DND-41 (cell line): Measurements from ENCODE around the gene OSBPL7.

Experiments
- ATAC-seq: fragments of 200-7000 bp; cut with Tn5 transposase; 3 replicates; pipeline ENCODE4 v1.9.1; 2021; ENCODE audit warnings: low read depth; ENCODE audit not compliant: insufficient read depth
- DNase-seq: peaks from one replicate; pipeline ENCODE4 v3.0.0-alpha.2; 2020
- H2AFZ ChIP-seq: 2 replicates; pipeline ENCODE4 v1.6.0; 2012; ENCODE audit warnings: low read depth, low read length
- H3K27ac ChIP-seq: 2 replicates; pipeline ENCODE4 v1.5.1; 2012; ENCODE audit warnings: low read length, inconsistent platforms
- H3K27me3 ChIP-seq: fragments of 200-600 bp; sonication (generic); 2 replicates; pipeline ENCODE4 v1.6.0; 2012; ENCODE audit warnings: low read length, mild to moderate bottlenecking, inconsistent platforms; ENCODE audit not compliant: insufficient read depth, poor library complexity
- H3K36me3 ChIP-seq: 2 replicates; pipeline ENCODE4 v1.5.1; 2012; ENCODE audit warnings: low read length, inconsistent platforms; ENCODE audit not compliant: insufficient read depth
- H3K4me1 ChIP-seq: 2 replicates; pipeline ENCODE4 v1.5.1; 2012; ENCODE audit warnings: mild to moderate bottlenecking, low read length; ENCODE audit not compliant: insufficient read depth
- H3K4me2 ChIP-seq: 2 replicates; pipeline ENCODE4 v1.6.0; 2012; ENCODE audit warnings: mild to moderate bottlenecking, moderate library complexity, low read length, inconsistent platforms; ENCODE audit not compliant: insufficient read depth
- H3K4me3 ChIP-seq, 2 experiments: fragments of 200-600 bp in 1 of 2; shearing (Covaris generic) in 1 of 2; 2 replicates each; pipeline ENCODE4 v1.5.1; 2012 to 2016; ENCODE audit warnings: inconsistent platforms in 2 of 2, low read length in 2 of 2, mild to moderate bottlenecking in 2 of 2, low read depth in 1 of 2, moderate library complexity in 1 of 2
- H3K79me2 ChIP-seq: 2 replicates; pipeline ENCODE4 v1.6.0; 2012; ENCODE audit warnings: low read length, inconsistent platforms; ENCODE audit not compliant: insufficient read depth
- H3K9ac ChIP-seq: 2 replicates; pipeline ENCODE4 v1.6.0; 2012; ENCODE audit warnings: low read depth, mild to moderate bottlenecking, inconsistent platforms, low read length, moderate library complexity
- H3K9me3 ChIP-seq: 2 replicates; pipeline ENCODE4 v1.5.1; 2012; ENCODE audit warnings: low read length, moderate library complexity, mild to moderate bottlenecking, inconsistent platforms; ENCODE audit not compliant: insufficient read depth, severe bottlenecking
- H4K20me1 ChIP-seq: 2 replicates; pipeline ENCODE4 v1.6.0; 2012; ENCODE audit warnings: low read length; ENCODE audit not compliant: insufficient read depth
- EZH2 ChIP-seq: IDR thresholded peaks from 3 replicates; pipeline ENCODE4 v1.6.1; 2012; ENCODE audit warnings: borderline replicate concordance, low read depth, mild to moderate bottlenecking, moderate library complexity, low read length, inconsistent platforms; ENCODE audit not compliant: severe bottlenecking
- TF ChIP-seq, protein P1 (sequence below): IDR thresholded peaks from 2 replicates; pipeline ENCODE4 v1.5.1; 2012; ENCODE audit warnings: borderline replicate concordance, low read length, moderate library complexity, mild to moderate bottlenecking; ENCODE audit not compliant: poor library complexity, severe bottlenecking; ENCODE audit errors: extremely low read depth

The OSBPL7 gene

DNA sequence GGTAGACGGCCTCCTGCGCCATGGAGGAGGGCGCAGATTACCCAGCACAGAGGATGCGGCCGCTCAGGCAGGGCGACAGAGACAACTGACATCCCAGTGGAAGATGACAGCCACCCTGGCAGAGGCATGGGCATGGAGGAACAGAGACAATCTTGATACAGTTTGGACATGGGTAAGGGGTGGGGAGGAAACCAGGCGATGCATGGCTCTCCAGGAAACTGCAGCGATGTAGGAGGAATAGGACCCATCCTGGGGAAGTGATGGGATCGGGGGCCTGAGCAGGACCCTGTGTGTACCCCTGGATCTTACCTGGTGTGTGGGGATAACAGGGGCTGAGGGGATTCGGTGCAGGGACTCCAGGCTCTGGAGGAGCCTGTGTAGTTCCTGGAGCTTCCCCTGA, 4.6 kb downstream of the OSBPL7 start:
- H3K9me3 ChIP-seq: no peaks in the 10 kb centered on the region
- H4K20me1 ChIP-seq: no peaks in the 10 kb centered on the region; the same call in 1 of the 2 replicates
- H2AFZ ChIP-seq: no peak overlapping the region
- DNase-seq (no peak), ATAC-seq (no peak)
- H3K79me2 ChIP-seq: peaks cover 19% of the 10 kb centered on the region
- TF ChIP-seq EZH2: no peak
- TF ChIP-seq, protein P1, sequence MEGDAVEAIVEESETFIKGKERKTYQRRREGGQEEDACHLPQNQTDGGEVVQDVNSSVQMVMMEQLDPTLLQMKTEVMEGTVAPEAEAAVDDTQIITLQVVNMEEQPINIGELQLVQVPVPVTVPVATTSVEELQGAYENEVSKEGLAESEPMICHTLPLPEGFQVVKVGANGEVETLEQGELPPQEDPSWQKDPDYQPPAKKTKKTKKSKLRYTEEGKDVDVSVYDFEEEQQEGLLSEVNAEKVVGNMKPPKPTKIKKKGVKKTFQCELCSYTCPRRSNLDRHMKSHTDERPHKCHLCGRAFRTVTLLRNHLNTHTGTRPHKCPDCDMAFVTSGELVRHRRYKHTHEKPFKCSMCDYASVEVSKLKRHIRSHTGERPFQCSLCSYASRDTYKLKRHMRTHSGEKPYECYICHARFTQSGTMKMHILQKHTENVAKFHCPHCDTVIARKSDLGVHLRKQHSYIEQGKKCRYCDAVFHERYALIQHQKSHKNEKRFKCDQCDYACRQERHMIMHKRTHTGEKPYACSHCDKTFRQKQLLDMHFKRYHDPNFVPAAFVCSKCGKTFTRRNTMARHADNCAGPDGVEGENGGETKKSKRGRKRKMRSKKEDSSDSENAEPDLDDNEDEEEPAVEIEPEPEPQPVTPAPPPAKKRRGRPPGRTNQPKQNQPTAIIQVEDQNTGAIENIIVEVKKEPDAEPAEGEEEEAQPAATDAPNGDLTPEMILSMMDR: no peak
- H3K27me3 ChIP-seq: no peaks in the 10 kb centered on the region
- H3K4me2 ChIP-seq: no peak overlapping the region
- H3K27ac ChIP-seq: no peak overlapping the region
- peaks cover 19% of the 10 kb centered on the region for H3K4me1 ChIP-seq
- H3K36me3 ChIP-seq: peaks cover 63% of the 10 kb centered on the region
- no peak overlapping the region for H3K9ac ChIP-seq
- no peak overlapping the region for H3K4me3 ChIP-seq

DNA sequence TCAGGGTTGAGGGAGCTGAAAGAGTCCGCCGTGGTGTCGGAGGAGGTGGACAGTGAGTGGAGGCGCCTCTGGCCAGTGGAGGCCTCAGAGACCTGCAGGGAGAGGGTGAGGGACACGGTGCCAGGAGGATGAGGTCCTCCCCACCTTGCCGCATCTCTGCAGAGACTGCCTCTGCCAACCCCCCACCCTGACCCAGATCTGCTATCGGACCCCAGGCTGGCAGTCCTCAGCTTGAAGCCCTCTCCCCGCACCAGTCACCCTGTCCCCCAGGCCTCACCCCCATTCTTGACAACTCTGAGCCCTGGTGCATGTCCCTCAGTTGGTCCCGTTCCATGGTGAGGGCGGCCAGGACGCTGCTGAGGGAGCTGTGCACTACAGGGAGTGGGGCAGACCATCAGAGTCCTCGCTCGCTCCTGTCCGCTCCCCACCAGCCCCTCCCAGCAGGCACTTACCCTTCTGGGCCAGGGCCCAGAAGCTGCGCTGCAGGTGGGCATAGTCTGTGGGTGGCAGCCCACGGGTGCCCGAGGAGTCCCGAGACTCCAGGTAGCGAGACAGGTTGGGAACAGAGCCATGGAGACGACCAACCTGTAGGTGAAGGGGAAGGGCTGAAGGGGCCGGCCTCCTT, 5.4 kb downstream of the OSBPL7 start:
- TF ChIP-seq EZH2: no peak
- TF ChIP-seq, protein P1: no peak
- Histone ChIP-seq H3K27ac (no peak overlapping the region), H3K4me2 (no peak overlapping the region), H3K36me3 (peaks cover 66% of the 10 kb centered on the region), H3K9ac (no peak overlapping the region), H3K79me2 (peaks cover 13% of the 10 kb centered on the region), H4K20me1 (no peaks in the 10 kb centered on the region; the same call in 1 of the 2 replicates), H2AFZ (no peak overlapping the region), H3K4me1 (peaks cover 14% of the 10 kb centered on the region), H3K4me3 (no peak overlapping the region), H3K9me3 (no peaks in the 10 kb centered on the region), H3K27me3 (no peaks in the 10 kb centered on the region)
- DNase-seq (no peak), ATAC-seq (no peak)

DNA sequence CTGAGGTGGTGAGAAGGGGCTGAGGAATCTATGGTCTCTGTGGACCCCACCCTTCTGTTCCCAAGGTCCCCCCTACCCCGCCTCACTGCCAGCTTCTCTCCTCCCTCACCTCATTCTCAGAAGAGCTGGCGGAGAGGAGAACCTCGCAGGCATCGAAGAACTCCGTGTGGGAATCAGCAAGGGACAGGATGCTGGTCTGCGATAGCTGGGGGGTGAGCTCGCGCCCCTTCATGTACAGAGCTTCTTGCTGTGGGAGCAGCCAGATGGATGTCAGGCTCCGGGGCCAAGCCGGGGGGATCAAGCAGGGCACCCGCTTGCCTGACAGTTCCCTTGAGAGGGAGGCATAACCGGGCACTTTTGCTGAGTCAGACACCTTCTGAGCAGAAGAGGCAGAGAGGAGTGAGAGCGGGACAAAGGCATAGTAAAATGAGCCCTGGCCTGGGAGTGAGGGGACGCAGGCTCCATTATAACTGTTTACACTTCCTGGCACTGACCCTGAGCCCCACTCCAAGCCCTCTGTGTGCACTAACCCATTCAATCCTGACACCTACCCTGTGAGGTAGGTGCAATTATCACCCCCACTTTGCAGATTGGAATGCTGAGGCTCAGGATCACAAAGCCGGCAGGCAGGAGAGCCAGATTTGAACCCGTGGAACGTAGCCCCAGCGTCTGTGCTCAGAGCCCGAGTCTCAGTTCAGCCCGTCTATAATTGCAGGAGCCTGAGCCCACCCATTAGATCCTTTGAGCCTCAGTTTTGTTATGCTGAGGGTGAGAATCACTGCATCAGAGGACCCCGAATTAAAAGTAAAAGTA, 6.3 kb downstream of the OSBPL7 start:
- Histone ChIP-seq H3K4me1 (peaks cover 5% of the 10 kb centered on the region), H3K27ac (no peak overlapping the region), H3K4me3 (no peak overlapping the region), H3K27me3 (no peaks in the 10 kb centered on the region), H3K9ac (no peak overlapping the region), H3K9me3 (no peaks in the 10 kb centered on the region), H3K4me2 (no peak overlapping the region), H3K36me3 (peaks cover 69% of the 10 kb centered on the region), H3K79me2 (peaks cover 4% of the 10 kb centered on the region; the same call in 1 of the 2 replicates), H4K20me1 (no peaks in the 10 kb centered on the region; the same call in 1 of the 2 replicates), H2AFZ (no peak overlapping the region)
- ATAC-seq (no peak), DNase-seq (no peak)
- TF ChIP-seq EZH2: no peak
- TF ChIP-seq, protein P1: no peak
